Right lobe of liver (tissue), 4 donors: Measurements from ENCODE around the gene JKAMP.

Source experiments
- POLR2A ChIP-seq: fragments of 450-650 bp; IDR thresholded peaks from one replicate; pipeline ENCODE4 v1.6.1; 2017; ENCODE audit warnings: antibody characterized with exemption, mild to moderate bottlenecking
- TF ChIP-seq, protein P1 (sequence below), 4 donors: fragments of 200-600 bp in 3 of 4; fragments of 450-650 bp in 1 of 4; IDR thresholded peaks; one replicate each; pipeline versions ENCODE4 v1.5.1 to v1.8.0; 2016 to 2022; ENCODE audit warnings: antibody characterized with exemption in 4 of 4, mild to moderate bottlenecking in 2 of 4
- donor health status: DM: no; HTN: no; CAD: no.
- donor health status: DM: no; HTN: no; CAD: no.
- donor health status: DM: no; HTN: yes; CAD: no.

DNA sequence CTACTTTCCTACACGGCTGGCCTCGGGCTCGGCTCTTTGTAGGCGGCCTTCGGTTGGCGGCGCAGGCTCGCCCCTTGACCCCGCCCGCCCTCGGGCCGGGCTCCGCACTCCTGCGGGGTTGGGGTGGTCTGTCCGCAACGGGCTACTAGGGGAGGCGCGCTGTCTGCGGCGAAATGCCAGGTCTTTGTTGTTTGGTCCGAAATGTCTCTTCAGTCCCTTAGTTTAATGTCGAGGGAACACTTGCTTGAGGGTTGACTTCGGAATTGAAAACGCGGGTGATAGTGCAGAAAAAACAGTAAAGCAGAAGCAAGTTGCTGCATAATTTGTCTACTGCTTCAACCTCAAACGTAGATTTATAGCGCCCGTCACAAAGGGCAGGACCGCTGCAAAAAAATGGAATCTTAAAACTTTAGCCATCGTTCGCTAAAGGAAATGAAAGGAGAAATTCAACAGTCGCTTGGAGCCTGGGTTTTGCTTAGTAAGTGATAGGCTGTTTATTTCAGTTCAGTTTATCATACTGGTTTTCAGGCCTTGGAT lies 390 bp downstream of the JKAMP start:
- TF ChIP-seq, protein P1, sequence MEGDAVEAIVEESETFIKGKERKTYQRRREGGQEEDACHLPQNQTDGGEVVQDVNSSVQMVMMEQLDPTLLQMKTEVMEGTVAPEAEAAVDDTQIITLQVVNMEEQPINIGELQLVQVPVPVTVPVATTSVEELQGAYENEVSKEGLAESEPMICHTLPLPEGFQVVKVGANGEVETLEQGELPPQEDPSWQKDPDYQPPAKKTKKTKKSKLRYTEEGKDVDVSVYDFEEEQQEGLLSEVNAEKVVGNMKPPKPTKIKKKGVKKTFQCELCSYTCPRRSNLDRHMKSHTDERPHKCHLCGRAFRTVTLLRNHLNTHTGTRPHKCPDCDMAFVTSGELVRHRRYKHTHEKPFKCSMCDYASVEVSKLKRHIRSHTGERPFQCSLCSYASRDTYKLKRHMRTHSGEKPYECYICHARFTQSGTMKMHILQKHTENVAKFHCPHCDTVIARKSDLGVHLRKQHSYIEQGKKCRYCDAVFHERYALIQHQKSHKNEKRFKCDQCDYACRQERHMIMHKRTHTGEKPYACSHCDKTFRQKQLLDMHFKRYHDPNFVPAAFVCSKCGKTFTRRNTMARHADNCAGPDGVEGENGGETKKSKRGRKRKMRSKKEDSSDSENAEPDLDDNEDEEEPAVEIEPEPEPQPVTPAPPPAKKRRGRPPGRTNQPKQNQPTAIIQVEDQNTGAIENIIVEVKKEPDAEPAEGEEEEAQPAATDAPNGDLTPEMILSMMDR (IDR thresholded peaks at IDR 0.05), result no peak
- TF ChIP-seq POLR2A, result no peak
